ENCODE results near the gene LEPROT. TPM values are rescaled to one million over a fixed set of nuclear protein-coding genes. Genes with fewer than 3 reads are reported as not detected.

The LEPROT gene
- total RNA-seq, 6 experiments from 2014 or later, result 26.6 to 50.2 (median 37.5) TPM

- peak overlapping the region; percentile 50 to 95 (median 68) for H3K4me3 ChIP-seq
- intact Hi-C loops (cut with DNase I), result no loop called here
- no peaks in the 10 kb centered on the region for H3K36me3 ChIP-seq
- H3K9me3 ChIP-seq, result no peaks in the 10 kb centered on the region
- 2% methylated on average over 23 of the region's 52 CpGs for WGBS (ENCODE audit: insufficient coverage, low coverage, low lambda C conversion rate, missing lambda C conversion rate)
- H3K4me1 ChIP-seq, result peaks cover 0 to 11% (median 3%) of the 10 kb centered on the region in 4 donors
- TF ChIP-seq, protein P1, sequence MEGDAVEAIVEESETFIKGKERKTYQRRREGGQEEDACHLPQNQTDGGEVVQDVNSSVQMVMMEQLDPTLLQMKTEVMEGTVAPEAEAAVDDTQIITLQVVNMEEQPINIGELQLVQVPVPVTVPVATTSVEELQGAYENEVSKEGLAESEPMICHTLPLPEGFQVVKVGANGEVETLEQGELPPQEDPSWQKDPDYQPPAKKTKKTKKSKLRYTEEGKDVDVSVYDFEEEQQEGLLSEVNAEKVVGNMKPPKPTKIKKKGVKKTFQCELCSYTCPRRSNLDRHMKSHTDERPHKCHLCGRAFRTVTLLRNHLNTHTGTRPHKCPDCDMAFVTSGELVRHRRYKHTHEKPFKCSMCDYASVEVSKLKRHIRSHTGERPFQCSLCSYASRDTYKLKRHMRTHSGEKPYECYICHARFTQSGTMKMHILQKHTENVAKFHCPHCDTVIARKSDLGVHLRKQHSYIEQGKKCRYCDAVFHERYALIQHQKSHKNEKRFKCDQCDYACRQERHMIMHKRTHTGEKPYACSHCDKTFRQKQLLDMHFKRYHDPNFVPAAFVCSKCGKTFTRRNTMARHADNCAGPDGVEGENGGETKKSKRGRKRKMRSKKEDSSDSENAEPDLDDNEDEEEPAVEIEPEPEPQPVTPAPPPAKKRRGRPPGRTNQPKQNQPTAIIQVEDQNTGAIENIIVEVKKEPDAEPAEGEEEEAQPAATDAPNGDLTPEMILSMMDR (IDR thresholded peaks at IDR 0.05), result no peak
- peak; percentile 66 for TF ChIP-seq POLR2A (IDR thresholded peaks at IDR 0.05)
- DNase-seq, result peak; percentile 100
- H3K27me3 ChIP-seq, result no peaks in the 10 kb centered on the region
- peak; percentile 92 to 97 (median 92) for ATAC-seq
- H3K27ac ChIP-seq, result peak overlapping the region; percentile 78 to 93 (median 85)
Observed at GRCh38 chr1:65419681-65420589, 533 bp upstream of the LEPROT start.

DNA sequence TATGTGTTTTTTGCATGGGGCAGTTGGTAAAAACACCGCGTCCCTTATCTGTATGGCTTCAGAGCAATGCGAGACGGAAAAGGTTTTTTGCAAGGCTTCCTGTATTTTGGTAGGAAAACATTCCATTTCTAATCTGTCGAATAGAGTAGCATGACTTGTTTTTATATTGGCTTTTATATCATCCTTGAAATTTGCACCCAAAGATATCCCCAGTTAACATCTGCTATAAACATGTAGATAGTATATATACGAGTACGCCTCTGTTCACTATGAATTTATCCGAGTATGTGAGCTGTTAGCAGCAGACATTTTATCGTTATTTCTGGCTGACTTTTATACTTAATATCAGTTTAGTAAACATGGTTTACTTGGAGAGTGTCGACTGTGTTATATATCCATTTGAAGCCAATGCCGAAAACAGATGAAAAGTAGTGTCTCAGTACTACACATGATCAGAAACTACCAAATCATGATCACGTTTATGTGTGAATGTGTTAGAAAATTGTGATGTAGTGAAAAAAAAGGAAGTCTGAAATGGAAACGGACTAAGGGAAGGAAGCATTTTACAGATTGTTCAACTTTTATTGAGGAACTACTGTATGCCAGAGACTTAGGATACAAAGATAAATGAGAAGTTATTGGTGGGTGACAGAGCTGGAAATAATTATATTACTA, 1.0 kb downstream of the LEPROT start:
- TF ChIP-seq, protein P1 (IDR thresholded peaks at IDR 0.05), result no peak
- TF ChIP-seq POLR2A (IDR thresholded peaks at IDR 0.05), result no peak
- peak overlapping the region; percentile 93 to 97 (median 94) for H3K27ac ChIP-seq
- peak overlapping the region; percentile 52 to 95 (median 68) for H3K4me3 ChIP-seq
- DNase-seq (no peak), ATAC-seq (no peak)
- intact Hi-C loops (cut with DNase I), result no loop called here
- H3K4me1 ChIP-seq, result peaks cover 0 to 11% (median 3%) of the 10 kb centered on the region in 4 donors
- no peaks in the 10 kb centered on the region for H3K9me3 ChIP-seq
- 3% methylated on average over 13 of the region's 13 CpGs for WGBS (ENCODE audit: insufficient coverage, low coverage, low lambda C conversion rate, missing lambda C conversion rate)
- peaks cover 0 to 15% (median 5%) of the 10 kb centered on the region in 4 donors for H3K36me3 ChIP-seq
- H3K27me3 ChIP-seq, result no peaks in the 10 kb centered on the region

GRCh38 chr1:65422241-65423203, 2.1 kb downstream of the LEPROT start:
- intact Hi-C loops (cut with DNase I), result no loop called here
- Histone ChIP-seq H3K9me3 (no peaks in the 10 kb centered on the region), H3K4me1 (peaks cover 0 to 11% (median 3%) of the 10 kb centered on the region in 4 donors), H3K27me3 (no peaks in the 10 kb centered on the region), H3K4me3 (no peak overlapping the region), H3K36me3 (peaks cover 0 to 25% (median 5%) of the 10 kb centered on the region in 4 donors), H3K27ac (peak overlapping the region in 2 of 3 donors; percentile 9 to 94)
- DNase-seq (peak in 1 of 3 donors; percentile 21), ATAC-seq (no peak)
- WGBS (ENCODE audit: insufficient coverage, low coverage, low lambda C conversion rate, missing lambda C conversion rate), result 91% methylated on average over 11 of the region's 12 CpGs
- no peak for TF ChIP-seq POLR2A (IDR thresholded peaks at IDR 0.05)
- TF ChIP-seq, protein P1 (IDR thresholded peaks at IDR 0.05), result no peak

Data from right lobe of liver (tissue), 6 donors.